Large intestine (tissue), 3 donors: ENCODE measurements around the gene MYBPC3. TPM values are rescaled to one million over a fixed set of nuclear protein-coding genes. Genes with fewer than 3 reads are reported as not detected.

ENCODE experiments used
- DNase-seq, 2 donors: peaks; one replicate each; pipeline versions ENCODE4 v3.0.0 to v3.0.0-alpha.2; 2013
- H3K27ac ChIP-seq: one replicate; pipeline ENCODE4 v1.5.1; 2013; ENCODE audit warnings: low read length
- H3K27me3 ChIP-seq: 2 replicates; pipeline ENCODE4 v1.6.1; 2013; ENCODE audit warnings: low read length; ENCODE audit not compliant: control insufficient read depth, insufficient read depth
- H3K36me3 ChIP-seq: 2 replicates; pipeline ENCODE4 v1.6.1; 2013; ENCODE audit warnings: low read length; ENCODE audit not compliant: control insufficient read depth, insufficient read depth
- H3K4me1 ChIP-seq: one replicate; pipeline ENCODE4 v1.6.1; 2013; ENCODE audit warnings: low read length; ENCODE audit not compliant: control insufficient read depth, insufficient read depth
- H3K4me3 ChIP-seq: one replicate; pipeline ENCODE4 v1.5.1; 2013; ENCODE audit warnings: low read length
- H3K9me3 ChIP-seq: one replicate; pipeline ENCODE4 v1.6.1; 2013; ENCODE audit warnings: mild to moderate bottlenecking, low read depth, low read length, moderate library complexity; ENCODE audit not compliant: control insufficient read depth
- WGBS: methylation state at CpG from one replicate; pipeline ENCODE4 v1.1.5; 2013; ENCODE audit warnings: low lambda C conversion rate; ENCODE audit not compliant: insufficient coverage; 5-methylcytosine and 5-hydroxymethylcytosine counted together
- polyA plus RNA-seq: library from polyadenylated mRNA; unstranded; fragments of 120-200 nt; gene quantifications from one replicate; pipeline ENCODE4 v1.2.1, GENCODE V29; 2013

Gene MYBPC3
- polyA plus RNA-seq, 1 donor = 0.01 TPM

DNA sequence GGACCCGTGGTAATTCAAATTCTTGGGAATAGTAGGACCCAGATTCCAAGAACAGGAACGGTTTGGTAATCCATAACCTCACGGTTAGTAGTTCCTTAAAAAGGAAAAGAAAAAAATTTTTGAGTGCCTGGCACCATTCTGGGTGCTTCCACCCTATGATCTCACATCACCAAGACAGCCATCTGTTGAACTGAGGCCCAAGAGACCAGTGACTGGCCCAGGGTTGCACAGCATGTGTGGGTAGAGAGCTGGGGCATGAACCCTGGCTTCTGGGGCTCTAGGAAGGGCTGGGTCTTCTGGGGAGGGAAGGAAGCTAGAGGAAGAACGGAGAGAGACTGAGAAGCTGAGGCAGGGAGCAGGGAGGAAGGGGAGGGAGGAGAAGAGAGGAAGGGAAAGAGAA, 30.6 kb upstream of the MYBPC3 start:
- peaks cover 4% of the 10 kb centered on the region for H3K4me1 ChIP-seq
- DNase-seq = no peak
- H3K36me3 ChIP-seq = no peaks in the 10 kb centered on the region

DNA sequence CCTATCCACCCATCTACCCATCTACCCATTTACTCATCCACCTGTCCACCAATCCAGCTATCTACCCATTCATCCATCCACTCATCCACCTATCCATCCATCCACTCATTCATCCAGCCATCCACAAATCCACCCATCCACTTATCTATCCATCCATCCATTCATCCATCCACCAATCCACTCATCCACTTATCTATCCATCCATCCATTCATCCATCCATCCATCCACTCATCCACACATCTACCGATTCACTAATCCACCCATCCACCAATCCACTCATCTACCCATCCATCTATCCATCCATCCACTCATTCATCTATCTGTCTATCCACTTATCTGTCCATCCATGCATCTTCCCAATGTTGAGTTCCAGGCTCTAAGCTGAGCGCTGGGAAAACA, 27.6 kb upstream of the MYBPC3 start:
- Histone ChIP-seq H3K4me3 (no peak overlapping the region), H3K36me3 (no peaks in the 10 kb centered on the region), H3K27ac (no peak overlapping the region), H3K4me1 (peaks cover 3% of the 10 kb centered on the region), H3K27me3 (no peaks in the 10 kb centered on the region), H3K9me3 (no peaks in the 10 kb centered on the region)
- no peak for DNase-seq
- 100% methylated on average over 1 of the region's 2 CpGs for WGBS

More for the DNA sequence above, 30.6 kb upstream of the MYBPC3 start:
- H3K9me3 ChIP-seq = no peaks in the 10 kb centered on the region
- no peak overlapping the region for H3K4me3 ChIP-seq
- H3K27ac ChIP-seq = no peak overlapping the region
- WGBS = 49% methylated on average over 2 of the region's 4 CpGs
- H3K27me3 ChIP-seq = no peaks in the 10 kb centered on the region

GRCh38 chr11:47379317-47379716, 26.8 kb upstream of the MYBPC3 start:
- H3K4me3 ChIP-seq = no peak overlapping the region
- H3K27me3 ChIP-seq = no peaks in the 10 kb centered on the region
- H3K4me1 ChIP-seq = peaks cover 3% of the 10 kb centered on the region
- no peaks in the 10 kb centered on the region for H3K36me3 ChIP-seq
- DNase-seq = no peak
- H3K27ac ChIP-seq = no peak overlapping the region
- 73% methylated on average over 1 of the region's 2 CpGs for WGBS
- H3K9me3 ChIP-seq = no peaks in the 10 kb centered on the region

- Histone ChIP-seq H3K4me1 (peaks cover 3% of the 10 kb centered on the region), H3K4me3 (no peak overlapping the region), H3K36me3 (no peaks in the 10 kb centered on the region), H3K9me3 (no peaks in the 10 kb centered on the region), H3K27me3 (no peaks in the 10 kb centered on the region), H3K27ac (no peak overlapping the region)
- DNase-seq = no peak
Measured at GRCh38 chr11:47378836-47379170, 26.3 kb upstream of the MYBPC3 start.

- no peaks in the 10 kb centered on the region for H3K27me3 ChIP-seq
- no peak for DNase-seq
- peaks cover 3% of the 10 kb centered on the region for H3K4me1 ChIP-seq
- no peaks in the 10 kb centered on the region for H3K9me3 ChIP-seq
- peak within 1 kb of the TSS; percentile 28 for H3K4me3 ChIP-seq
- no CpG with 5 or more reads among the region's 31 CpGs for WGBS
- no peak within 1 kb of the TSS for H3K27ac ChIP-seq
- no peaks in the 10 kb centered on the region for H3K36me3 ChIP-seq
Measured at GRCh38 chr11:47378010-47378835, 25.7 kb upstream of the MYBPC3 start, which contains the start of gene SPI1. SPI1 (minus strand) TSS chr11:47378547; CDS start chr11:47378353, 194 bp downstream.

- Histone ChIP-seq H3K4me1 (peaks cover 3% of the 10 kb centered on the region), H3K36me3 (no peaks in the 10 kb centered on the region), H3K27me3 (no peaks in the 10 kb centered on the region), H3K9me3 (no peaks in the 10 kb centered on the region), H3K27ac (no peak overlapping the region), H3K4me3 (peak overlapping the region; percentile 28)
- WGBS = no CpG with 5 or more reads among the region's 5 CpGs
- no peak for DNase-seq
Measured at GRCh38 chr11:47377571-47378009, 25.1 kb upstream of the MYBPC3 start.

- no peak overlapping the region for H3K27ac ChIP-seq
- peak overlapping the region; percentile 21 for H3K4me3 ChIP-seq
- H3K27me3 ChIP-seq = no peaks in the 10 kb centered on the region
- DNase-seq = no peak
- H3K9me3 ChIP-seq = no peaks in the 10 kb centered on the region
- WGBS = no CpG with 5 or more reads among the region's 14 CpGs
- no peaks in the 10 kb centered on the region for H3K36me3 ChIP-seq
- H3K4me1 ChIP-seq = peaks cover 3% of the 10 kb centered on the region
Measured at GRCh38 chr11:47376525-47377371, 24.2 kb upstream of the MYBPC3 start.

DNA sequence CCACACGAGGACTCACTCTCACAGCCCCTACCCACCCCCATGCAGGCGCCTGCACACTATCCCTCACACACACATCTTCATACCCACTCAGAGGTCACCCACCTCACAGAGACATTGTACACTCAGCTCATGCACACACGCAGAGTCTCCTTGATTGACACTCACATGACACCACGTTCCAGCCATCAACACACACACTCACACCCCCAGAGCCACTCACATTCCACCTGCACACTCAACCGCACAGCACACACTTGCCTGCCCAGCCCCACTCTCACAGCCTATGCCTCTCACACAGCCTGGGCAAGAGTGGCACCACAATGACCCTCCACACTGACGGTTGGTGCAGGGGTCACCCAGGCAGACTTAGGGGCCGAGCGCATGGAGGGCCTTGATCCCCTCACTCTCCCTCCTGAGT, 23.6 kb upstream of the MYBPC3 start:
- Histone ChIP-seq H3K27me3 (no peaks in the 10 kb centered on the region), H3K36me3 (no peaks in the 10 kb centered on the region), H3K4me1 (peaks cover 3% of the 10 kb centered on the region), H3K27ac (no peak overlapping the region), H3K9me3 (no peaks in the 10 kb centered on the region), H3K4me3 (no peak overlapping the region)
- no peak for DNase-seq
- no CpG with 5 or more reads among the region's 8 CpGs for WGBS

- Histone ChIP-seq H3K27ac (no peak overlapping the region), H3K27me3 (no peaks in the 10 kb centered on the region), H3K4me3 (no peak overlapping the region), H3K4me1 (peaks cover 3% of the 10 kb centered on the region), H3K9me3 (no peaks in the 10 kb centered on the region), H3K36me3 (no peaks in the 10 kb centered on the region)
- no CpG with 5 or more reads among the region's 13 CpGs for WGBS
- DNase-seq = no peak
Measured at GRCh38 chr11:47375546-47376085, 23.1 kb upstream of the MYBPC3 start.

DNA sequence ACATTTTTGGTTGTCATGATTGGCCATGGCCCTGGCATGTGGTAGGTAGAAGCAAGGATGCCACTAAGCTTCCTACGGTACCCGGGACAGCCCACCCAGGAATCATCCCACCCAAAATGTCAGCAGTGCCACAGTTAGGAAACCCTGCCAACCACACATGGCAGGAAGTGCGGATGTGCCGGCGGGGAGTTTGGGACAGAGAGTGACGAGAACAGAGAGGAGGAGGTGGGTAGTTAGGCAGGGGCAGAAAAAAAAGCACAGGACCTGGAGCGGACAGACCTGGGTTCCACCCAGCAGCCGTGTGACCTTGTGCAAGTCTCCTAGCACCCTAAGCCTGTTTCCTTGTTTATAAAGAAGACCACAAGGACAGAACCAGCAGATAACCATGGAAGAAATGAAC, 22.5 kb upstream of the MYBPC3 start:
- 100% methylated on average over 2 of the region's 8 CpGs for whole genome bisulfite sequencing
- Histone ChIP-seq H3K36me3 (no peaks in the 10 kb centered on the region), H3K27ac (no peak overlapping the region), H3K4me3 (no peak overlapping the region), H3K4me1 (peaks cover 3% of the 10 kb centered on the region), H3K27me3 (no peaks in the 10 kb centered on the region), H3K9me3 (no peaks in the 10 kb centered on the region)
- DNase-seq = no peak
